Measurements from ENCODE around the gene FLT1.

FLT1 gene

DNA sequence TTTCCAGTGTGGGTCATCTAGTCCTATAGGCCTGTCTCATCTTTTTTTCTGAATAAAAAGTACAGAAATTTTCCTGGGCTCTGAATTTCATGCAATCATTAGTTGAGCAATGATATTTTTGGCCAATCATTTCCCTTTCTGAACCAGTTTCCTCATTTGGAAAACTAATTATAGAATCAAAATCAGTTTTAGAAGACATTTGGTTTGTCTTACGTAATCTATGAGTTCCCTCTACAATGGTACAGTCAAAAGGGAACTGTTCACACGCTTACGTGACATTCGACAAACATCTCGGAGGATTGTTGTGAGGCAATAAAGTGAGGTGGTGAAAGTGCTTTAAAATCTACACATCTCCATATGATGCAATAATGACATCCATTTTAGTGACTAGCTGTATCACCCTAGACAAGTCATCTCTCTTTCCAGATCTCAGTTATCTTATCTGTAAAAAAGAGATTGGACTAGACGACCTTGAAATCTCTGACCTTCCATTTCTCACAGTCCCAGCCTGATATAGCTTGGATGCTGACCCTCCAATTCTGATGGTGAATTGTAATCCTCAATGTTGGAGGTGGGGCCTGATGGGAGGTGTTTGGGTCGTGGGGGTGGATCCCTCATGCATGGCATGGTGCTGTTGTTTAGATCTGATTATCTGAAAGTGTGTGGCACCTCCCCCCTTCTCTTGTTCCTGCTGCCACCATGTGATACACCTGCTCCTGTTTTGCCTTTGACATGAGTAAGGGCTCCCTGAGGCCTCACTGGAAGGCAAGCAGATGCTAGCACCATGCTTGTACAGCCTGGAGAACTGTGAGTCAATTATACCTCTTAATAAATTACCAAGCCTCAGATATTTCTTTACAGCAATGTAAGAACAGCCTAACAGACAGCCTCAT is 26.7 kb downstream of the FLT1 start:
- H3K27me3 Mint-ChIP-seq = peaks cover 2% of the 10 kb centered on the region
- DNase-seq = no peak
- no peaks in the 10 kb centered on the region for H3K9me3 Mint-ChIP-seq
- peaks cover 12% of the 10 kb centered on the region for H3K4me1 Mint-ChIP-seq (ENCODE audit: low read depth)
- peaks cover 38% of the 10 kb centered on the region for H3K36me3 Mint-ChIP-seq (ENCODE audit: low read depth)
- H3K4me3 Mint-ChIP-seq = no peak overlapping the region
- no peak overlapping the region for H3K27ac Mint-ChIP-seq

DNA sequence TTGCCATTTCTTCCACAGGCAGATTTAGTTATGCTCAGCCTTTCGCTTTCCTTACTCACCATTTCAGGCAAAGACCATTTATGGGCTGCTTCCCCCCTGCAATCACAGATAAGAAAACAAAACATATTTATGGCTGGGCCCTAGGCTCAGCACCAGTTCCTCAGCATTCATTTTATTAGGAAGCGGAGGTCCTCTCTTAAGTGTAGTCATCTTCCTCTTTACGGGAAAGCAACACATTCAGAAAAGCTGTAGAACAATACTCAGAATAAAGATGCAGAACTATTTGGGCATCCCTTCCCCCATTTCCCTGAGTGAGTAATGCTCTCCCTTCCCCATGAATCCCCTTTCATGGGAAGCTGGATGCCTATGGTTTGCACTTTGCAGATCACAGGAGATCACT is 27.9 kb downstream of the FLT1 start:
- Mint-ChIP-seq H3K4me1 (ENCODE audit: low read depth) (peaks cover 8% of the 10 kb centered on the region), H3K27ac (no peak overlapping the region), H3K36me3 (ENCODE audit: low read depth) (peaks cover 43% of the 10 kb centered on the region), H3K4me3 (no peak overlapping the region), H3K27me3 (peaks cover 2% of the 10 kb centered on the region), H3K9me3 (no peaks in the 10 kb centered on the region)
- DNase-seq = no peak

DNA sequence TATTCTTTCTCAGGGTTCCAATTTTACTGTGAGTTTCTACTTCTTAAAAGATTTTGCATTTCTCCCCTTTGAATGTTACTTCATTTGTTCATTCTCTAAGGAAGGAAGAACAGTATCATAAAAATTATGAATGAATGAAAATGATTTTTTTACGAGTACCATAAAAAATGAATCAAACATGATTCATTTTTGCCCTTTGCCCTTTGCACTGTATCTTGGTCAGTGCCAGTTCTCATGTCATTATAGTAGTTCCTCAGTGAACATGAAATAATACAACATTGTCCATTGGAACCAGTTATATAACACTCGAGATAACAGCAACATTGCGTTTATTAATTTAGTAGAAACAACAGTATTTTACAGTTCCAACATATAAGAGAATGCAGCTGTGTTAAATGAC is 28.8 kb downstream of the FLT1 start:
- peaks cover 8% of the 10 kb centered on the region for H3K4me1 Mint-ChIP-seq (ENCODE audit: low read depth)
- H3K27ac Mint-ChIP-seq = no peak overlapping the region
- H3K4me3 Mint-ChIP-seq = no peak overlapping the region
- peaks cover 43% of the 10 kb centered on the region for H3K36me3 Mint-ChIP-seq (ENCODE audit: low read depth)
- peaks cover 2% of the 10 kb centered on the region for H3K27me3 Mint-ChIP-seq
- no peak for DNase-seq
- H3K9me3 Mint-ChIP-seq = no peaks in the 10 kb centered on the region

DNA sequence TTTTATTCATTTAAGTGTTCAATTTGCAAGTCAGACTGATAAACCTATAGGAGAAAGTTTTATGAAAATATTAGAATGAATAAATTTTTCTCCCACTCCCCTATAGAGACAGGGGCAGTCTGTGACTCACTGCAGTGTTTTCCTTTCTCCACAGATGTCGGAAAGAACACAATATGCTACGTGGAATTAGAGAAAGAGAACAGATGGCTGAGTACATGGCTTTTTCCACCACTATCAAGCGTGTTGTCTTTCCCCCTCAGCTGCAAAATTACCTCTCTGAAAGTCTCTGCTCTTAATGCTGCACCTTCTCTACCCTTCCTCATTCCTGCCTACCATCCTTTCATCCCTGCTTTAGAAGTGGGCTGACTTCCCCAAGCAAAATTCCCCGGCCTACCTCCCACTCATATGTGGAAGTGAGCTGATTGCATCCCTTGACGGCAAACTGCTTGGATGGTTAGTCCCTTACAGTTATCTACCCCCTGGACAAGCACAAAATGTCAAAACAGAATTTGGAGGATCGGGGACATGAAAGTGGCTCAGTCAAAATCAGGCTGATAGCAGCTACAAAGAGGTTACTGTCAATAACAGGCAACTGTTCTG is 30.0 kb downstream of the FLT1 start:
- peaks cover 44% of the 10 kb centered on the region for H3K36me3 Mint-ChIP-seq (ENCODE audit: low read depth)
- no peak overlapping the region for H3K4me3 Mint-ChIP-seq
- no peak for DNase-seq
- H3K9me3 Mint-ChIP-seq = no peaks in the 10 kb centered on the region
- H3K4me1 Mint-ChIP-seq (ENCODE audit: low read depth) = peaks cover 8% of the 10 kb centered on the region
- no peaks in the 10 kb centered on the region for H3K27me3 Mint-ChIP-seq
- H3K27ac Mint-ChIP-seq = no peak overlapping the region

DNA sequence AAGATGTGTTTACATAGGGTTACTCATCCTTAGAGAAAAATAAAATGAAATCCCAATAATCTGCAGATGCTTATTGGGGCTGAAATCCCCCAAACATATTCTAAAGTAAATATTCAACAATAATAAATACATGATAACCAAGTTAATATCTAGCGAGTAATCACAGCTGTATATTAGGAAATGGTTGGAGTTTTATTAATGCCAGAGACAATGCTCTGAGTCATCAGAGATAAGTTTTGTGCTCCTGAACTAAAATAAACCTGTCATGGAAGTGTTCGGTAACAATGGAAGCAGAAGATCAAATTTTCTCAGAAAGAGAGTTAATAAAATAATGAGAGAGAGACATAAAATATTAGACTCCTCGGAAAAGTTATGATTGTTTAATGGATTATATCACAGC is 31.4 kb downstream of the FLT1 start:
- Mint-ChIP-seq H3K27ac (no peak overlapping the region), H3K27me3 (no peaks in the 10 kb centered on the region), H3K36me3 (ENCODE audit: low read depth) (peaks cover 55% of the 10 kb centered on the region), H3K9me3 (no peaks in the 10 kb centered on the region), H3K4me3 (no peak overlapping the region), H3K4me1 (ENCODE audit: low read depth) (peaks cover 4% of the 10 kb centered on the region)
- DNase-seq = no peak

DNA sequence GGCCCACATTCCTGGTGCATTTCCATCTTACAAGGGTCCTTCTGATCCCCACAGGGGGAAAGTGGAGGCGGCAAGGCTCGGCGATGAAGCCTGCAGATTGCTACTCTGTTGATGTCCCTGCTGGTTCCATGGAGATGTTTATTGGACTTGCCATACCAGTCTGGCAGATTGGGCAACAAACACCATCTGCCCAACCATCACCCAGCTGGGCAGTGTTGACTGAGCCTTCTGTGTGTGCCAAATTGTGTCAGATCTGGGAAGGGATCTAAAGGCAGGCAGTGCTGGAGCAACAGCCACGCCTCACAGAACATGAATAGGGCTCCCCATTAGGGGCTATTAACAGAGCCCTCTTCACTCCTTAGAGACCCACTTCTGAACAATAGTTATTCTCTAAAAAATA is 35.0 kb downstream of the FLT1 start:
- no peak overlapping the region for H3K4me3 Mint-ChIP-seq

DNA sequence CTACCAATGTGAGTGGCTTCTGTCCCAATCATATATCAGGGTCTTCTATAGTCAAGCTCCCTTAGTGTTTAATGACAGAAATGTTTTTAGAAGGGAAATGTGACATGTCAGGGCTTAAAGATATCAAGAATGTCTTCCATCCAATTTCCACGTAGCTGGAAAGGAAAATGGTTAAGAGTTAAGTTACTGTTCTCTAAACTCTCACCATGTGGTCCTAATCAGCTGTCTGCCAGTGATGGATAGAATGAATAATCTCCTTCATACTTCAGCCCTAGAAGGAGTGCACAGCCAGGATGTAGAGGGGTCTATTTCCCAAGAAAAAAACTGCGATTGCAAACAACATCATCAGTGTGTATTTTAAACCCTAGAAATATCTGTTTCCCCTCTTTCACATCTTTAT is 36.3 kb downstream of the FLT1 start:
- Mint-ChIP-seq H3K27me3 (peaks cover 7% of the 10 kb centered on the region), H3K4me3 (no peak overlapping the region), H3K4me1 (ENCODE audit: low read depth) (no peaks in the 10 kb centered on the region), H3K36me3 (ENCODE audit: low read depth) (peaks cover 30% of the 10 kb centered on the region), H3K27ac (no peak overlapping the region), H3K9me3 (no peaks in the 10 kb centered on the region)
- DNase-seq = no peak

More for the DNA sequence above, 35.0 kb downstream of the FLT1 start:
- H3K27me3 Mint-ChIP-seq = peaks cover 7% of the 10 kb centered on the region
- no peaks in the 10 kb centered on the region for H3K9me3 Mint-ChIP-seq
- H3K36me3 Mint-ChIP-seq (ENCODE audit: low read depth) = peaks cover 33% of the 10 kb centered on the region
- no peak overlapping the region for H3K27ac Mint-ChIP-seq
- no peaks in the 10 kb centered on the region for H3K4me1 Mint-ChIP-seq (ENCODE audit: low read depth)
- DNase-seq = no peak

DNA sequence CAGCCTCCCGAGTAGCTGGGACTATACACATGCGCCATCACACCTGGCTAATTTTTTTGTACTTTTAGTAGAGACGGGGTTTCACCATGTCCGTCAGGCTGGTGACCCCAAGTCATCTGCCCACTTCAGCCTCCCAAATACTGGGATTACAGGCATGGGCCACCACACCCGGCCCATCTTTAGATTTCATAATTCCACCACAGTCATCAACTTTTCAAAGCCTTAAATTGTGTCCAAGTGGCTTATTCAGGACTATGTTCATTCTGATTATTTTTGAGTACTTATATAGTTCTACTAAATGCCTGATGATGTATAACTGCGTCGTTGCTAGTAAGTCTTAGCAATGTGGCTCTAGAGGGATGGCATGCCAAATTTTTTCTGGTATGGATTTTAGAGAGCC is 36.9 kb downstream of the FLT1 start:
- no peaks in the 10 kb centered on the region for H3K9me3 Mint-ChIP-seq
- no peaks in the 10 kb centered on the region for H3K4me1 Mint-ChIP-seq (ENCODE audit: low read depth)
- H3K27ac Mint-ChIP-seq = no peak overlapping the region
- no peak overlapping the region for H3K4me3 Mint-ChIP-seq
- DNase-seq = no peak
- peaks cover 33% of the 10 kb centered on the region for H3K36me3 Mint-ChIP-seq (ENCODE audit: low read depth)
- peaks cover 7% of the 10 kb centered on the region for H3K27me3 Mint-ChIP-seq

DNA sequence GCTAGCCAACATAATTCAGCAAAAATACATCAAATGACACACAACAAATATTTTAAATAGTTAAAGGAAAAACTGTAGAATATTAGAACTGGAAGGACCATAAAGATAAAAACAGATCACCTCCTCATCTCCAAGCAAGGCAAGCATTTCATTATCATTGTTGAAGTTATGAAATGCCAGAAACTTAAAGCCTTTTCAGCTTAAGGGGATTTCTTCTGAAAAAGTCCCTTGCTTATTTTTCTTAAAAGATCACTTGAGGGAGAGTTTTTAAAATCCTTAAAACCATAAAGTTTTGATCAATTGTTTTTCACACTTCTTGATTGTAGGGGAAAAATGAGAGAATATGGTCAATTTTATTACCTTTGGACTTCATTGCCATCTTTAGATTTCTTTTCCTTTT is 37.4 kb downstream of the FLT1 start:
- peaks cover 29% of the 10 kb centered on the region for H3K36me3 Mint-ChIP-seq (ENCODE audit: low read depth)
- no peak overlapping the region for H3K4me3 Mint-ChIP-seq
- no peaks in the 10 kb centered on the region for H3K9me3 Mint-ChIP-seq
- H3K4me1 Mint-ChIP-seq (ENCODE audit: low read depth) = no peaks in the 10 kb centered on the region
- H3K27me3 Mint-ChIP-seq = peaks cover 7% of the 10 kb centered on the region
- no peak for DNase-seq
- H3K27ac Mint-ChIP-seq = no peak overlapping the region

DNA sequence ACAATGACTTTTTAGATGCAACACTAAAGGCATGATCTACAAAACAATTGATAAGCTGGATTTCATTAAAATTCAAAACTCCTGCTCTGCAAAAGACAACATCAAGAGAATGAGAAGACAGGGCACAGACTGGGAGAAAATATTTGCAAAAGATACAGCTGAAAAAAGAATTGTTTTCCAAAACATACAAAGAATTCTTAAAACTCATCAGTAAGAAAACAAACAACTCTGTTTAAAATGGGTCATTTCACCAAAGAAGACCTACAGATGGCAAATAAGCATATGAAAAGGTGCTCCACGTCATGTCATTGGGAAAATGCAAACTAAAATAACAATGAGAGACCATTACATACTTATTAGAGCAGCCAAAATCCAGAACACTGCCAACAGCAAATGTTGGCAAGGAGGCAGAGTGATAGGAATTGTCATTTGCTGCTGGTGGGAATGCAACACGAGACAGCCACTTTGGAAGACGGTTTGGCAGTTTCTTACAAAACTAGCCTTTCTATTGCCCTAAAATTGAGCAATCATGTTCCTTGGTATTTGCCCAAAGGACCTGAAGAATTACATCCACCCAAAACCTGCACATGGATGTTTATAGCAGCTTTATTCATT is 39.2 kb downstream of the FLT1 start:
- DNase-seq = no peak
- Mint-ChIP-seq H3K9me3 (no peaks in the 10 kb centered on the region), H3K27ac (peak overlapping the region; percentile 10), H3K4me3 (no peak overlapping the region), H3K36me3 (ENCODE audit: low read depth) (peaks cover 22% of the 10 kb centered on the region), H3K4me1 (ENCODE audit: low read depth) (no peaks in the 10 kb centered on the region), H3K27me3 (peaks cover 7% of the 10 kb centered on the region)

DNA sequence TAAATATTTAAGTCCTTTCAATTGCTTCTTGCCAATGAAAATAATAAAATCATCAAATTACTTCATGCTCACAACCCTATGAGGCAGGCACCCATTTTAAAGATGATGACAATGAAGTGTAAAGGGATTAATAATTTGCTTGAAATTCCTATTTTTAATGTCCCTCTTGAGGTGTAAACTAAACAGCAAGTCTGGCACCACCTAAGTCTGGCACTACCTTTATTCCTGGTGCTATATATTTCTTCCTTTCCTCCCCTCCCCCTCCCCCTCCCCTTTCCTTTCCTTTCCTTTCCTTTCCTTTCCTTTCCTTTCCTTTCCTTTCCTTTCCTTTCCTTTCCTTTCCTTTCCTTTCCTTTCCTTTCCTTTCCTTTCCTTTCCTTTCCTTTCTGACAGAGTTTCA is 42.2 kb downstream of the FLT1 start:
- Mint-ChIP-seq H3K4me3 (no peak overlapping the region), H3K27ac (peak overlapping the region; percentile 40), H3K9me3 (peaks cover 5% of the 10 kb centered on the region), H3K27me3 (peaks cover 7% of the 10 kb centered on the region), H3K36me3 (ENCODE audit: low read depth) (peaks cover 35% of the 10 kb centered on the region), H3K4me1 (ENCODE audit: low read depth) (peaks cover 2% of the 10 kb centered on the region)
- no peak for DNase-seq

DNA sequence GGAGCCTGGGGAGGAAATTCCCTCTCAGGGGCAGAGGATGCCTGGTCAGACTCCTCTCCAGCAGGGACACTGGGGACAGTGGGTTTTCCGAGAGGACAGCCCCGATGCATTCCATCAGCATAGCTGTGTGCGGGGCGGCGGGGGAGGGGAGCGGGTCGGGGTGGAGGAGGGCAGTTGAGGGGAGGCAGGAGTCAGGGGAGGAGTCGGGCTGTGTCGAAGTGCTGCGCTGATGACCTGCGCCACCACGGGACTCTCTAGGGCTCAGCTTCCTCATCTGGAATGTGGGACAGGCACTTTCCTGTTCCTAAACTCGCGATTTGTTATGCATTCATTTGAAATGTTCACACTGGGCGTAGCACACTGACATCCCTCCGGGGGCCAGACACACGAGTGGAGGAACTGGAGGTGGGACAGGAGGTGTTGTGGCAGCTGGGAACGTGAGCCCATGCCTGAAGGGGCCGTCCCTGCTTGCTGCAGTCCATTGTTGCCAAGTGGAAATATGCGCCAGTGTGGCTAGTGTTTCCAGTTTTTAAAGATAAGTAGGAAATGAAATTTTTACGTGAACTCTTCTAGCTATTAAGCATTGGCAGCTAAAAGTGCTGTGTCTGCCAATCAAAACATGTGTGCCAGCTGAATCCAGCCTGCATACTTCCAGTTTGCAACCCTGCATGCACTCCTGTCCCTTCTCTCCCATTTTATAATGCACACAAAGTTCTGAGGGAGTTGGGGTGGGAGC is 43.3 kb downstream of the FLT1 start:
- peaks cover 4% of the 10 kb centered on the region for H3K27me3 Mint-ChIP-seq
- no peak overlapping the region for H3K4me3 Mint-ChIP-seq
- peaks cover 37% of the 10 kb centered on the region for H3K36me3 Mint-ChIP-seq (ENCODE audit: low read depth)
- peaks cover 7% of the 10 kb centered on the region for H3K9me3 Mint-ChIP-seq
- peaks cover 2% of the 10 kb centered on the region for H3K4me1 Mint-ChIP-seq (ENCODE audit: low read depth)
- DNase-seq = no peak
- no peak overlapping the region for H3K27ac Mint-ChIP-seq

DNA sequence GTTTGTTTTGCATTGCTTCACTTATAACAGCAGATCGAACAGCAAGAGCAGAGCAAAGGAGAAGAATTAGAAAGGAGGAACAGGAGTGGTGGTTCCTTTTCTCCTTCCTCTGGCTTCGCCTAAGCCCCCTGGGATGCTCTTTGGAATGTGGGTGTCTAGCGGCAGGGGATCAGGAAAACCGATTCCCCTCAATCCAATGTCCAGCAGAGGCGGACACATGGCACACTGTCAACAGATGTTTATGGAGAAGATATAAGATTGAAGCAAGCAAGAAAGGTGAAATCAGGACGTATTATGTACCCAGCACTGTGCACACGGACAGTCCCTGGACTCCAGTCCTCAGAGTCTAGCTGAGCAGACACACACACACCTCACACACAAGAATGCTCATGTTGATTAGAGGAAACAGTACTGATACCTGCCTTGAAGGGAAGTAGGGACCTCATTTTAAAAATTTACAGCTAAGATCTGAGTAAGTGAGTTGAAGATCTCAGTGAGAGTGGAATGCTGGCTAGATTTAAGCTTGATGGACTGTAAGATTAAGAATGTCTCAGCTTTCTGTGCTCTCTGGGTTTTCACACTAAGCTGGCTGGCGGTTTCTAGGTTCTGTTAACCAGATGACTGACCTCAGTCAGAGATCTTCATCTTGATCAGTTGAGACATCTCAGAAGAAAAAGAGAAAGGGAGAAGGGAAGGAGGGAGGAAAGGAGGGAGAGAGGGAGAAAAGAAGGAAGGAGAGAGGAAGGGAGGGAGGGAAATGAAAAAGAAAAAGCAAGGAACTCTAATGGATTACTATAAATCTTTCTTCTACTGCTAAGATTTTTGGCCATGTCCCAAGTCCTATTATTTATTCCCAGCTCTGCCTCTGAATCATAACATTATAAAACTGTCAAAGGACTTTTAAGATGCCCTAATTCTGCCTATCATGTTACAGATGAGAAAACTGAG is 44.8 kb downstream of the FLT1 start:
- H3K27ac Mint-ChIP-seq = peak overlapping the region; percentile 23
- H3K9me3 Mint-ChIP-seq = peaks cover 11% of the 10 kb centered on the region
- no peak for DNase-seq
- peaks cover 3% of the 10 kb centered on the region for H3K27me3 Mint-ChIP-seq
- peaks cover 2% of the 10 kb centered on the region for H3K4me1 Mint-ChIP-seq (ENCODE audit: low read depth)
- no peak overlapping the region for H3K4me3 Mint-ChIP-seq
- peaks cover 38% of the 10 kb centered on the region for H3K36me3 Mint-ChIP-seq (ENCODE audit: low read depth)
